ENCODE data around the gene FAM76A. TPM values are rescaled to one million over a fixed set of nuclear protein-coding genes. Genes with fewer than 3 reads are reported as not detected.
"Not testable (repeated sequence)": the region's sequence is repeated elsewhere in the genome, so short reads cannot be mapped to it uniquely, and the experiment has no call there.

Gene FAM76A
- total and polyA plus RNA-seq, 4 donors: 1.7 to 7.4 (median 4.9) TPM

DNA sequence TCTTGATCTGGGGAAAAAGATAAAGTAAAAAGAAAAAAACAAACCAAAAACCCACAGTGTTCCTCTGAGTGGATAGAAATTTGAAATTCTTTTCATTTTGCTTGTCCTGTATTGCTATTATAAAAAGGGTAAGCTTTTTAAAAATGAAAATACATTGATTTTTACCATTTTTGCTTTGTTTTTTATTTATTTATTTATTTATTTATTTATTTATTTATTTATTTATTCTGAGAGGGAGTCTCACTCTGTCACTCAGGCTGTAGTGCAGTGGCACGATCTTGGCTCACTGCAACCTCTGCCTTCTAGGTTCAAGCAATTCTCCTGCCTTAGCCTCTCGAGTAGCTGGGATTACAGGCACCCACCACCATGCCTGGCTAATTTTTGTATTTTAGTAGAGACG lies 82.4 kb downstream of the FAM76A start:
- 96% methylated on average over 3 of the region's 3 CpGs for WGBS
- not testable (repeated sequence) for DNase-seq (ENCODE audit: low spot score); H3K27me3 ChIP-seq (ENCODE audit: control insufficient read depth in 4 of 4, insufficient read depth in 4 of 4, low read length in 3 of 4); H3K4me3 ChIP-seq (ENCODE audit: low read depth in 1 of 3, low read length in 3 of 3); H3K4me1 ChIP-seq (ENCODE audit: control insufficient read depth in 4 of 4, insufficient read depth in 4 of 4, low read length in 3 of 4); H3K9me3 ChIP-seq (ENCODE audit: control insufficient read depth in 4 of 4, low read length in 3 of 4); H3K9ac ChIP-seq (ENCODE audit: low read depth in 1 of 2, low read length in 2 of 2); H3K27ac ChIP-seq (ENCODE audit: low read depth in 1 of 2, low read length in 2 of 2)
- peaks cover 5 to 23% (median 12%) of the 10 kb centered on the region in 4 donors for H3K36me3 ChIP-seq (ENCODE audit: control insufficient read depth in 4 of 4, insufficient read depth in 3 of 4, low read depth in 1 of 4, low read length in 3 of 4)

DNA sequence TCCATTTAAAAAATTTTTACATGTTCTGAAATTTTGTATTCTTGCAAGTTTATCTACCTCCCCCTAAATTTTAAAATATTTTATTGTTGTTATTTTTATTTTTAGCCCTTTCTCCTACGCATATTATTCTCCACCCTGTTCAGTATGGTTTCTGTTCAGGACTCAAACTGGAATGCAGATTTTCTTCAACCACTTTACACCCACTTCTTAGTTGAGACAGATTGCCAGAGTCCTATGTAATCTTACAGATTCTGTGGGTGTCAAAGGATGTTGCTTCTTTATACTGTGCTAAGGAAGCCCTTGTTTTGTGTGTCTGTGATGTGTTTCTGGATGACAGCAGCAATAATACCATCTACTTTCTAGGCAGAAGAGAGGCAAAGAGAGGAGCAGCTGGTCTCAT lies 84.1 kb downstream of the FAM76A start:
- TF ChIP-seq YY1 (IDR thresholded peaks at IDR 0.05): no peak
- no peak for TF ChIP-seq EGR1 (IDR thresholded peaks at IDR 0.05; ENCODE audit: low read depth in 2 of 2)
- no peak for TF ChIP-seq RAD21 (IDR thresholded peaks at IDR 0.05)
- no peak for TF ChIP-seq GABPA (IDR thresholded peaks at IDR 0.05 in 1 of 2, conservative IDR thresholded peaks at IDR 0.05 in 1 of 2)
- TF ChIP-seq, protein P1, sequence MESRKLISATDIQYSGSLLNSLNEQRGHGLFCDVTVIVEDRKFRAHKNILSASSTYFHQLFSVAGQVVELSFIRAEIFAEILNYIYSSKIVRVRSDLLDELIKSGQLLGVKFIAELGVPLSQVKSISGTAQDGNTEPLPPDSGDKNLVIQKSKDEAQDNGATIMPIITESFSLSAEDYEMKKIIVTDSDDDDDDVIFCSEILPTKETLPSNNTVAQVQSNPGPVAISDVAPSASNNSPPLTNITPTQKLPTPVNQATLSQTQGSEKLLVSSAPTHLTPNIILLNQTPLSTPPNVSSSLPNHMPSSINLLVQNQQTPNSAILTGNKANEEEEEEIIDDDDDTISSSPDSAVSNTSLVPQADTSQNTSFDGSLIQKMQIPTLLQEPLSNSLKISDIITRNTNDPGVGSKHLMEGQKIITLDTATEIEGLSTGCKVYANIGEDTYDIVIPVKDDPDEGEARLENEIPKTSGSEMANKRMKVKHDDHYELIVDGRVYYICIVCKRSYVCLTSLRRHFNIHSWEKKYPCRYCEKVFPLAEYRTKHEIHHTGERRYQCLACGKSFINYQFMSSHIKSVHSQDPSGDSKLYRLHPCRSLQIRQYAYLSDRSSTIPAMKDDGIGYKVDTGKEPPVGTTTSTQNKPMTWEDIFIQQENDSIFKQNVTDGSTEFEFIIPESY (IDR thresholded peaks at IDR 0.05): no peak
- no peak for TF ChIP-seq JUND (IDR thresholded peaks at IDR 0.05)
- TF ChIP-seq HNF4G (IDR thresholded peaks at IDR 0.05): no peak
- TF ChIP-seq, protein P2, sequence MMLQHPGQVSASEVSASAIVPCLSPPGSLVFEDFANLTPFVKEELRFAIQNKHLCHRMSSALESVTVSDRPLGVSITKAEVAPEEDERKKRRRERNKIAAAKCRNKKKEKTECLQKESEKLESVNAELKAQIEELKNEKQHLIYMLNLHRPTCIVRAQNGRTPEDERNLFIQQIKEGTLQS (IDR thresholded peaks at IDR 0.05): no peak
- TF ChIP-seq, protein P3, sequence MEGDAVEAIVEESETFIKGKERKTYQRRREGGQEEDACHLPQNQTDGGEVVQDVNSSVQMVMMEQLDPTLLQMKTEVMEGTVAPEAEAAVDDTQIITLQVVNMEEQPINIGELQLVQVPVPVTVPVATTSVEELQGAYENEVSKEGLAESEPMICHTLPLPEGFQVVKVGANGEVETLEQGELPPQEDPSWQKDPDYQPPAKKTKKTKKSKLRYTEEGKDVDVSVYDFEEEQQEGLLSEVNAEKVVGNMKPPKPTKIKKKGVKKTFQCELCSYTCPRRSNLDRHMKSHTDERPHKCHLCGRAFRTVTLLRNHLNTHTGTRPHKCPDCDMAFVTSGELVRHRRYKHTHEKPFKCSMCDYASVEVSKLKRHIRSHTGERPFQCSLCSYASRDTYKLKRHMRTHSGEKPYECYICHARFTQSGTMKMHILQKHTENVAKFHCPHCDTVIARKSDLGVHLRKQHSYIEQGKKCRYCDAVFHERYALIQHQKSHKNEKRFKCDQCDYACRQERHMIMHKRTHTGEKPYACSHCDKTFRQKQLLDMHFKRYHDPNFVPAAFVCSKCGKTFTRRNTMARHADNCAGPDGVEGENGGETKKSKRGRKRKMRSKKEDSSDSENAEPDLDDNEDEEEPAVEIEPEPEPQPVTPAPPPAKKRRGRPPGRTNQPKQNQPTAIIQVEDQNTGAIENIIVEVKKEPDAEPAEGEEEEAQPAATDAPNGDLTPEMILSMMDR (IDR thresholded peaks at IDR 0.05; ENCODE audit: low read depth, low read length, missing input control): no peak
- no peak for TF ChIP-seq FOXA2 (IDR thresholded peaks at IDR 0.05)
- no peak for TF ChIP-seq HNF4A (conservative IDR thresholded peaks at IDR 0.05)
- TF ChIP-seq NR2F2 (IDR thresholded peaks at IDR 0.05): no peak
- no peak for TF ChIP-seq TAF1 (conservative IDR thresholded peaks at IDR 0.05)
- TF ChIP-seq RXRA (IDR thresholded peaks at IDR 0.05): no peak
- no peak for TF ChIP-seq FOXA1 (IDR thresholded peaks at IDR 0.05)
- TF ChIP-seq, protein P4, sequence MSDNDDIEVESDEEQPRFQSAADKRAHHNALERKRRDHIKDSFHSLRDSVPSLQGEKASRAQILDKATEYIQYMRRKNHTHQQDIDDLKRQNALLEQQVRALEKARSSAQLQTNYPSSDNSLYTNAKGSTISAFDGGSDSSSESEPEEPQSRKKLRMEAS (IDR thresholded peaks at IDR 0.05): no peak
- H3K36me3 ChIP-seq (ENCODE audit: control insufficient read depth in 4 of 4, insufficient read depth in 3 of 4, low read depth in 1 of 4, low read length in 3 of 4): peaks cover 5 to 25% (median 9%) of the 10 kb centered on the region in 4 donors
- no peaks in the 10 kb centered on the region for H3K9me3 ChIP-seq (ENCODE audit: control insufficient read depth in 4 of 4, low read length in 3 of 4)
- no peaks in the 10 kb centered on the region for H3K27me3 ChIP-seq (ENCODE audit: control insufficient read depth in 4 of 4, insufficient read depth in 4 of 4, low read length in 3 of 4)
- H3K4me3 ChIP-seq (ENCODE audit: low read depth in 1 of 3, low read length in 3 of 3): no peak overlapping the region
- H3K4me1 ChIP-seq (ENCODE audit: control insufficient read depth in 4 of 4, insufficient read depth in 4 of 4, low read length in 3 of 4): no peaks in the 10 kb centered on the region
- no peak overlapping the region for H3K9ac ChIP-seq (ENCODE audit: low read depth in 1 of 2, low read length in 2 of 2)
- no peak overlapping the region for H3K27ac ChIP-seq (ENCODE audit: low read depth in 1 of 2, low read length in 2 of 2)
- no peak for DNase-seq (ENCODE audit: low spot score)
- 96% methylated on average over 1 of the region's 1 CpG for WGBS
